ENCODE data around the gene ARHGAP8. TPM values are rescaled to one million over a fixed set of nuclear protein-coding genes. Genes with fewer than 3 reads are reported as not detected.

Gene ARHGAP8
- total and polyA plus RNA-seq, 2 experiments from 2014 or later: 62.8 to 64.9 TPM

DNA sequence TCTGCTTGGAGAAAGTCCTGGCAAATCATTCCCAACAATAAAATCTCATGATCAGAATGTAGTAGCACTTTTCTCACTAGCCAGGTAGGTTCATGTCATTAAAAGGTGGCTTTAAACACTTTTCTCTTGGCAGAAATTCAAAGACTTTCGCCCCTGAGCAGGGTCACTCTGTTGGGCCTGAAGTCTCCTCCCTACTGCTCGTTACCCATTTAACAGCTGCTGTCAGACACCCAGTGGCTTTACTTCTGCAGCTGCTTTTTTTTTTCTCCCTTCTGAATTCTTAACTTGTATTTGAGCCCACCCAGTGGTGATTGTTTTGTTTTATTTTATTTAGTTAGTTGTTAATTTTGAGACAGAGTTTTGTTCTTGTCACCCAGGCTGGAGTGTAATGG lies 25.0 kb downstream of the ARHGAP8 start (continued):
- TF ChIP-seq ZNF331 (CRISPR knock-in tag; IDR thresholded peaks at IDR 0.05; ENCODE audit: low read depth) (no peak), JUNB (IDR thresholded peaks at IDR 0.05; ENCODE audit: unreplicated experiment) (no peak), POLR2AphosphoS5 (IDR thresholded peaks at IDR 0.05; ENCODE audit: low read depth) (no peak), EZH2phosphoT487 (IDR thresholded peaks at IDR 0.05; ENCODE audit: unreplicated experiment) (no peak)

DNA sequence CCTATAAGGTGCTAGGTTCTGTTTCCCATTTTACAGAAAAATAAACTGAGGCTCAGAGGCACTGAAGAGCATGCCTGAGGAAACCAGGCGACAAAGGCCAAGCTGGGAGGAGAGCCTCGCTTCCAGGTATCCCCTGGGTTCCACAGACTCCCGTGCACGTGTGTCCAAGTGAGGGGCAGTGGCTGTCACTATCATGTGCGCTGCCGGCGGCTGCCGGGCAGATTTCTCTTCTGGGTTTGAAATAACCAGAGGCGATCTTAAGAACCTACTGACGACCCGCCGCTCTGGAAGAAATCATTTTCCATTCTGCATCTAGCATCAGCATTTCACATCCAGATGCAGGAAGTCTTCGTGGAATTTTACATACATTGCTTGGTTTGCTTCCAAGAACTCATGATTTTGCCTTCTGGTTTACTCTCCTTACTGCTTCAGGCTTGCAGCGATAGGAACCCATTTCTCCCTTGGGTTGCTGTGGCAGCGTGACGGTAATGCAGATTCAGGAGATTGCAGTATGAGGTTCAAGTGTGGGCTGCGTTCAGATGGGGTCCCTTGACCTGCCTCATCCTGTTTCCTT lies 28.6 kb downstream of the ARHGAP8 start:
- Histone ChIP-seq H3K4me1 (ENCODE audit: insufficient read depth) (no peaks in the 10 kb centered on the region; the same call in 1 of the 2 replicates), H3K36me3 (ENCODE audit: insufficient read depth) (no peaks in the 10 kb centered on the region), H2AFZ (no peak overlapping the region), H3F3A (replicated peaks; ENCODE audit: low read depth) (no peaks in the 10 kb centered on the region; the same call in 1 of the 2 replicates), H3K79me2 (replicated peaks; ENCODE audit: insufficient read depth) (peaks cover 46% of the 10 kb centered on the region), H3K27me3 (ENCODE audit: insufficient read depth) (no peaks in the 10 kb centered on the region), H3K4me3 (no peak overlapping the region), H3K9me2 (ENCODE audit: insufficient read depth) (no peaks in the 10 kb centered on the region), H3K4me2 (no peak overlapping the region), H3K27ac (ENCODE audit: low read depth) (no peak overlapping the region), H4K20me1 (replicated peaks; ENCODE audit: insufficient read depth) (peaks cover 26% of the 10 kb centered on the region)
- Mint-ChIP-seq H3K27ac (no peak overlapping the region), H3K4me3 (no peak overlapping the region), H3K9me3 (no peaks in the 10 kb centered on the region), H3K36me3 (ENCODE audit: low read depth) (peaks cover 16% of the 10 kb centered on the region), H3K27me3 (ENCODE audit: insufficient read depth, low read depth, poor library complexity) (peaks cover 11% of the 10 kb centered on the region), H3K4me1 (peaks cover 22% of the 10 kb centered on the region)
- ATAC-seq (no peak), DNase-seq (ENCODE audit: low spot score) (no peak)
- TF ChIP-seq, protein P1, sequence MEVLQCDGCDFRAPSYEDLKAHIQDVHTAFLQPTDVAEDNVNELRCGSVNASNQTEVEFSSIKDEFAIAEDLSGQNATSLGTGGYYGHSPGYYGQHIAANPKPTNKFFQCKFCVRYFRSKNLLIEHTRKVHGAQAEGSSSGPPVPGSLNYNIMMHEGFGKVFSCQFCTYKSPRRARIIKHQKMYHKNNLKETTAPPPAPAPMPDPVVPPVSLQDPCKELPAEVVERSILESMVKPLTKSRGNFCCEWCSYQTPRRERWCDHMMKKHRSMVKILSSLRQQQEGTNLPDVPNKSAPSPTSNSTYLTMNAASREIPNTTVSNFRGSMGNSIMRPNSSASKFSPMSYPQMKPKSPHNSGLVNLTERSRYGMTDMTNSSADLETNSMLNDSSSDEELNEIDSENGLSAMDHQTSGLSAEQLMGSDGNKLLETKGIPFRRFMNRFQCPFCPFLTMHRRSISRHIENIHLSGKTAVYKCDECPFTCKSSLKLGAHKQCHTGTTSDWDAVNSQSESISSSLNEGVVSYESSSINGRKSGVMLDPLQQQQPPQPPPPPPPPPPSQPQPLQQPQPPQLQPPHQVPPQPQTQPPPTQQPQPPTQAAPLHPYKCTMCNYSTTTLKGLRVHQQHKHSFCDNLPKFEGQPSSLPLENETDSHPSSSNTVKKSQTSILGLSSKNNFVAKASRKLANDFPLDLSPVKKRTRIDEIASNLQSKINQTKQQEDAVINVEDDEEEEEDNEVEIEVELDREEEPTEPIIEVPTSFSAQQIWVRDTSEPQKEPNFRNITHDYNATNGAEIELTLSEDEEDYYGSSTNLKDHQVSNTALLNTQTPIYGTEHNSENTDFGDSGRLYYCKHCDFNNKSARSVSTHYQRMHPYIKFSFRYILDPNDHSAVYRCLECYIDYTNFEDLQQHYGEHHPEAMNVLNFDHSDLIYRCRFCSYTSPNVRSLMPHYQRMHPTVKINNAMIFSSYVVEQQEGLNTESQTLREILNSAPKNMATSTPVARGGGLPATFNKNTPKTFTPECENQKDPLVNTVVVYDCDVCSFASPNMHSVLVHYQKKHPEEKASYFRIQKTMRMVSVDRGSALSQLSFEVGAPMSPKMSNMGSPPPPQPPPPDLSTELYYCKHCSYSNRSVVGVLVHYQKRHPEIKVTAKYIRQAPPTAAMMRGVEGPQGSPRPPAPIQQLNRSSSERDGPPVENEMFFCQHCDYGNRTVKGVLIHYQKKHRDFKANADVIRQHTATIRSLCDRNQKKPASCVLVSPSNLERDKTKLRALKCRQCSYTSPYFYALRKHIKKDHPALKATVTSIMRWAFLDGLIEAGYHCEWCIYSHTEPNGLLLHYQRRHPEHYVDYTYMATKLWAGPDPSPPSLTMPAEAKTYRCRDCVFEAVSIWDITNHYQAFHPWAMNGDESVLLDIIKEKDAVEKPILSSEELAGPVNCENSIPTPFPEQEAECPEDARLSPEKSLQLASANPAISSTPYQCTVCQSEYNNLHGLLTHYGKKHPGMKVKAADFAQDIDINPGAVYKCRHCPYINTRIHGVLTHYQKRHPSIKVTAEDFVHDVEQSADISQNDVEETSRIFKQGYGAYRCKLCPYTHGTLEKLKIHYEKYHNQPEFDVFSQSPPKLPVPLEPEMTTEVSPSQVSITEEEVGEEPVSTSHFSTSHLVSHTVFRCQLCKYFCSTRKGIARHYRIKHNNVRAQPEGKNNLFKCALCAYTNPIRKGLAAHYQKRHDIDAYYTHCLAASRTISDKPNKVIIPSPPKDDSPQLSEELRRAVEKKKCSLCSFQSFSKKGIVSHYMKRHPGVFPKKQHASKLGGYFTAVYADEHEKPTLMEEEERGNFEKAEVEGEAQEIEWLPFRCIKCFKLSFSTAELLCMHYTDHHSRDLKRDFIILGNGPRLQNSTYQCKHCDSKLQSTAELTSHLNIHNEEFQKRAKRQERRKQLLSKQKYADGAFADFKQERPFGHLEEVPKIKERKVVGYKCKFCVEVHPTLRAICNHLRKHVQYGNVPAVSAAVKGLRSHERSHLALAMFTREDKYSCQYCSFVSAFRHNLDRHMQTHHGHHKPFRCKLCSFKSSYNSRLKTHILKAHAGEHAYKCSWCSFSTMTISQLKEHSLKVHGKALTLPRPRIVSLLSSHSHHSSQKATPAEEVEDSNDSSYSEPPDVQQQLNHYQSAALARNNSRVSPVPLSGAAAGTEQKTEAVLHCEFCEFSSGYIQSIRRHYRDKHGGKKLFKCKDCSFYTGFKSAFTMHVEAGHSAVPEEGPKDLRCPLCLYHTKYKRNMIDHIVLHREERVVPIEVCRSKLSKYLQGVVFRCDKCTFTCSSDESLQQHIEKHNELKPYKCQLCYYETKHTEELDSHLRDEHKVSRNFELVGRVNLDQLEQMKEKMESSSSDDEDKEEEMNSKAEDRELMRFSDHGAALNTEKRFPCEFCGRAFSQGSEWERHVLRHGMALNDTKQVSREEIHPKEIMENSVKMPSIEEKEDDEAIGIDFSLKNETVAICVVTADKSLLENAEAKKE (CRISPR knock-in tag; IDR thresholded peaks at IDR 0.05): no peak
- TF ChIP-seq EZH2 (IDR thresholded peaks at IDR 0.05; ENCODE audit: low read depth, unreplicated experiment): no peak
- TF ChIP-seq, protein P2, sequence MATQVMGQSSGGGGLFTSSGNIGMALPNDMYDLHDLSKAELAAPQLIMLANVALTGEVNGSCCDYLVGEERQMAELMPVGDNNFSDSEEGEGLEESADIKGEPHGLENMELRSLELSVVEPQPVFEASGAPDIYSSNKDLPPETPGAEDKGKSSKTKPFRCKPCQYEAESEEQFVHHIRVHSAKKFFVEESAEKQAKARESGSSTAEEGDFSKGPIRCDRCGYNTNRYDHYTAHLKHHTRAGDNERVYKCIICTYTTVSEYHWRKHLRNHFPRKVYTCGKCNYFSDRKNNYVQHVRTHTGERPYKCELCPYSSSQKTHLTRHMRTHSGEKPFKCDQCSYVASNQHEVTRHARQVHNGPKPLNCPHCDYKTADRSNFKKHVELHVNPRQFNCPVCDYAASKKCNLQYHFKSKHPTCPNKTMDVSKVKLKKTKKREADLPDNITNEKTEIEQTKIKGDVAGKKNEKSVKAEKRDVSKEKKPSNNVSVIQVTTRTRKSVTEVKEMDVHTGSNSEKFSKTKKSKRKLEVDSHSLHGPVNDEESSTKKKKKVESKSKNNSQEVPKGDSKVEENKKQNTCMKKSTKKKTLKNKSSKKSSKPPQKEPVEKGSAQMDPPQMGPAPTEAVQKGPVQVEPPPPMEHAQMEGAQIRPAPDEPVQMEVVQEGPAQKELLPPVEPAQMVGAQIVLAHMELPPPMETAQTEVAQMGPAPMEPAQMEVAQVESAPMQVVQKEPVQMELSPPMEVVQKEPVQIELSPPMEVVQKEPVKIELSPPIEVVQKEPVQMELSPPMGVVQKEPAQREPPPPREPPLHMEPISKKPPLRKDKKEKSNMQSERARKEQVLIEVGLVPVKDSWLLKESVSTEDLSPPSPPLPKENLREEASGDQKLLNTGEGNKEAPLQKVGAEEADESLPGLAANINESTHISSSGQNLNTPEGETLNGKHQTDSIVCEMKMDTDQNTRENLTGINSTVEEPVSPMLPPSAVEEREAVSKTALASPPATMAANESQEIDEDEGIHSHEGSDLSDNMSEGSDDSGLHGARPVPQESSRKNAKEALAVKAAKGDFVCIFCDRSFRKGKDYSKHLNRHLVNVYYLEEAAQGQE (IDR thresholded peaks at IDR 0.05; ENCODE audit: unreplicated experiment): no peak
- TF ChIP-seq STAT1 (IDR thresholded peaks at IDR 0.05; ENCODE audit: unreplicated experiment): no peak
- no peak for TF ChIP-seq POLR2AphosphoS5 (IDR thresholded peaks at IDR 0.05; ENCODE audit: low read depth)
- TF ChIP-seq, protein P3, sequence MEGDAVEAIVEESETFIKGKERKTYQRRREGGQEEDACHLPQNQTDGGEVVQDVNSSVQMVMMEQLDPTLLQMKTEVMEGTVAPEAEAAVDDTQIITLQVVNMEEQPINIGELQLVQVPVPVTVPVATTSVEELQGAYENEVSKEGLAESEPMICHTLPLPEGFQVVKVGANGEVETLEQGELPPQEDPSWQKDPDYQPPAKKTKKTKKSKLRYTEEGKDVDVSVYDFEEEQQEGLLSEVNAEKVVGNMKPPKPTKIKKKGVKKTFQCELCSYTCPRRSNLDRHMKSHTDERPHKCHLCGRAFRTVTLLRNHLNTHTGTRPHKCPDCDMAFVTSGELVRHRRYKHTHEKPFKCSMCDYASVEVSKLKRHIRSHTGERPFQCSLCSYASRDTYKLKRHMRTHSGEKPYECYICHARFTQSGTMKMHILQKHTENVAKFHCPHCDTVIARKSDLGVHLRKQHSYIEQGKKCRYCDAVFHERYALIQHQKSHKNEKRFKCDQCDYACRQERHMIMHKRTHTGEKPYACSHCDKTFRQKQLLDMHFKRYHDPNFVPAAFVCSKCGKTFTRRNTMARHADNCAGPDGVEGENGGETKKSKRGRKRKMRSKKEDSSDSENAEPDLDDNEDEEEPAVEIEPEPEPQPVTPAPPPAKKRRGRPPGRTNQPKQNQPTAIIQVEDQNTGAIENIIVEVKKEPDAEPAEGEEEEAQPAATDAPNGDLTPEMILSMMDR (conservative IDR thresholded peaks at IDR 0.05; ENCODE audit: low read depth in 2 of 2): no peak
- TF ChIP-seq JUNB (IDR thresholded peaks at IDR 0.05; ENCODE audit: unreplicated experiment): no peak
- TF ChIP-seq NANOG (IDR thresholded peaks at IDR 0.05; ENCODE audit: borderline replicate concordance): no peak
